SH-SY5Y (cell line): ENCODE data around the gene TFPT.

Experiments
- GATA2 ChIP-seq: IDR thresholded peaks from 2 replicates; pipeline ENCODE4 v1.6.1; 2011; ENCODE audit warnings: mild to moderate bottlenecking, low read depth, low read length
- GATA3 ChIP-seq: IDR thresholded peaks from 2 replicates; pipeline ENCODE4 v1.6.1; 2011; ENCODE audit warnings: low read depth, mild to moderate bottlenecking, low read length, moderate library complexity

GRCh38 chr19:54102421-54103169 is 12.9 kb downstream of the TFPT start, which contains the start of gene NDUFA3:
- TF ChIP-seq GATA2, result no peak
- no peak for TF ChIP-seq GATA3
